HepG2 (cell line): ENCODE measurements around the gene VWC2L. TPM values are rescaled to one million over a fixed set of nuclear protein-coding genes. Genes with fewer than 3 reads are reported as not detected.

Experiments used
- ATAC-seq: fragments of 200-7000 bp; cut with Tn5 transposase; 3 replicates; pipeline ENCODE4 v1.9.1; 2020; ENCODE audit warnings: mild to moderate bottlenecking, moderate library complexity
- BruUV-seq: library from RNA; stranded (reverse); fragments of 400-500 nt; replicated peaks from 2 replicates; lab custom pipeline; 2021; lab: Mats Ljungman, UMichigan
- CTCF ChIA-PET: fragments of 300-600 bp; formaldehyde crosslinking; extraction: SDS; loops from one replicate; lab custom pipeline; 2021; ENCODE audit warnings: low total read pairs, inconsistent platforms, low intra/inter-chr PET ratio; lab: Yijun Ruan, JAX
- POLR2A ChIA-PET: fragments of 350-600 bp; sonication (Branson Sonifier 250); formaldehyde crosslinking; loops from one replicate; lab custom pipeline; 2020; ENCODE audit warnings: antibody characterized with exemption, inconsistent platforms; lab: Yijun Ruan, JAX
- DNase-seq: peaks from one replicate; pipeline ENCODE4 v3.0.0-alpha.2; 2015; ENCODE audit warnings: low spot score
- FAIRE-seq: peaks from 3 replicates; lab custom pipeline; 2011; peaks lifted over from hg19 to GRCh38; lab: Jason Lieb, UNC
- H2AFZ ChIP-seq: one replicate; pipeline ENCODE4 v1.6.1; 2011; ENCODE audit warnings: low read length, inconsistent platforms
- H3K27ac ChIP-seq: fragments of 300-600 bp; 3 replicates; pipeline ENCODE4 v1.8.0; 2011; ENCODE audit warnings: mixed run types, mild to moderate bottlenecking, mixed read lengths, low read length, inconsistent platforms; ENCODE audit not compliant: insufficient read depth; ENCODE audit errors: extremely low read length
- H3K27me3 ChIP-seq, 2 experiments: fragments of 200-600 bp in 1 of 2; 2 replicates in 1 of 2; 3 replicates in 1 of 2; pipeline versions ENCODE4 v1.6.0 to v1.8.0; 2011; ENCODE audit warnings: low read length in 2 of 2, mild to moderate bottlenecking in 2 of 2, moderate library complexity in 2 of 2, inconsistent platforms in 1 of 2; ENCODE audit not compliant: insufficient read depth in 2 of 2, control insufficient read depth in 1 of 2
- H3K36me3 ChIP-seq, 2 experiments: fragments of 200-600 bp in 1 of 2; replicated peaks in 1 of 2; 2 replicates in 1 of 2; 3 replicates in 1 of 2; pipeline versions ENCODE4 v1.5.1 to v1.8.0; 2011; ENCODE audit warnings: low read length in 2 of 2, inconsistent platforms in 1 of 2; ENCODE audit not compliant: insufficient read depth in 2 of 2, control insufficient read depth in 1 of 2
- H3K4me1 ChIP-seq: 2 replicates; pipeline ENCODE4 v1.5.1; 2012; ENCODE audit warnings: low read length, inconsistent platforms; ENCODE audit not compliant: insufficient read depth
- H3K4me2 ChIP-seq: 2 replicates; pipeline ENCODE4 v1.6.0; 2011; ENCODE audit warnings: low read depth, low read length, inconsistent platforms
- H3K4me3 ChIP-seq, 3 experiments: fragments of 200-600 bp in 1 of 3; sonication (generic), shearing (Covaris generic) in 1 of 3; replicated peaks in 1 of 3; 2 replicates each; pipeline ENCODE4 v1.5.1; 2011 to 2016; ENCODE audit warnings: low read length in 3 of 3, inconsistent platforms in 2 of 3, low read depth in 2 of 3, mild to moderate bottlenecking in 2 of 3, control low read depth in 1 of 3, mixed read lengths in 1 of 3; ENCODE audit not compliant: insufficient read depth in 1 of 3
- H3K79me2 ChIP-seq: one replicate; pipeline ENCODE4 v1.6.1; 2011; ENCODE audit warnings: low read length, inconsistent platforms; ENCODE audit not compliant: insufficient read depth
- H3K9ac ChIP-seq: 2 replicates; pipeline ENCODE4 v1.6.0; 2011; ENCODE audit warnings: mild to moderate bottlenecking, low read depth, low read length, inconsistent platforms; ENCODE audit not compliant: insufficient read depth
- H3K9me3 ChIP-seq: 2 replicates; pipeline ENCODE4 v1.5.1; 2012; ENCODE audit warnings: mild to moderate bottlenecking, low read length
- H4K20me1 ChIP-seq: 2 replicates; pipeline ENCODE4 v1.6.0; 2011; ENCODE audit warnings: inconsistent platforms, mild to moderate bottlenecking, low read length, moderate library complexity; ENCODE audit not compliant: insufficient read depth
- CREB3 ChIP-seq: sonication (generic); formaldehyde crosslinking; IDR thresholded peaks from 2 replicates; pipeline ENCODE4 v1.5.0; 2020; ENCODE audit warnings: missing genetic modification reagents
- CSRNP2 ChIP-seq: sonication (generic); formaldehyde crosslinking; conservative IDR thresholded peaks from 2 replicates; pipeline ENCODE4 v1.8.0; 2022; ENCODE audit warnings: low read depth, missing genetic modification reagents
- HHEX ChIP-seq: IDR thresholded peaks from 2 replicates; pipeline ENCODE4 v1.6.1; 2016; ENCODE audit warnings: control low read depth
- KLF12 ChIP-seq: sonication (generic); formaldehyde crosslinking; IDR thresholded peaks from 2 replicates; pipeline ENCODE4 v1.4.0; 2020; ENCODE audit warnings: missing genetic modification reagents, borderline replicate concordance
- PCBP1 ChIP-seq: fragments of 200-400 bp; formaldehyde crosslinking; IDR thresholded peaks from 2 replicates; pipeline ENCODE4 v1.6.1; 2017; ENCODE audit warnings: mild to moderate bottlenecking, low read depth, low read length, borderline replicate concordance
- SATB2 ChIP-seq: sonication (generic); formaldehyde crosslinking; IDR thresholded peaks from 2 replicates; pipeline ENCODE4 v1.5.0; 2020; ENCODE audit warnings: missing genetic modification reagents
- ZFP82 ChIP-seq: sonication (generic); formaldehyde crosslinking; IDR thresholded peaks from 2 replicates; pipeline ENCODE4 v1.5.1; 2020; ENCODE audit warnings: mild to moderate bottlenecking, missing genetic modification reagents, borderline replicate concordance
- ZNF282 ChIP-seq: fragments of 450-650 bp; IDR thresholded peaks from 2 replicates; pipeline ENCODE4 v1.6.1; 2018; ENCODE audit not compliant: partially characterized antibody
- ZNF451 ChIP-seq: sonication (generic); formaldehyde crosslinking; IDR thresholded peaks from 2 replicates; pipeline ENCODE4 v1.5.0; 2020; ENCODE audit warnings: mild to moderate bottlenecking, missing genetic modification reagents
- ZNF670 ChIP-seq: sonication (generic); formaldehyde crosslinking; IDR thresholded peaks from 2 replicates; pipeline ENCODE4 v1.8.0; 2022; ENCODE audit warnings: mild to moderate bottlenecking, missing genetic modification reagents, borderline replicate concordance
- ZNF710 ChIP-seq: sonication (generic); formaldehyde crosslinking; IDR thresholded peaks from 2 replicates; pipeline ENCODE4 v1.5.0; 2020; ENCODE audit warnings: mild to moderate bottlenecking, missing genetic modification reagents, borderline replicate concordance
- ZNF816 ChIP-seq: sonication (generic); formaldehyde crosslinking; IDR thresholded peaks from 2 replicates; pipeline ENCODE4 v1.8.0; 2022; ENCODE audit warnings: missing genetic modification reagents, mild to moderate bottlenecking, borderline replicate concordance
- ZNF879 ChIP-seq: sonication (generic); formaldehyde crosslinking; IDR thresholded peaks from 2 replicates; pipeline ENCODE4 v1.8.1; 2023; ENCODE audit warnings: missing genetic modification reagents
- WGBS: methylation state at CpG from one replicate; pipeline ENCODE4 v1.1.6; 2017; ENCODE audit warnings: low lambda C conversion rate; 5-methylcytosine and 5-hydroxymethylcytosine counted together
- in situ Hi-C: cut with HindIII; loops from 2 replicates; pipeline ENCODE4 v1.10.0; 2017; ENCODE audit warnings: low pct_unique_long_range_greater_than_20kb; ENCODE audit not compliant: extremely low pct_ligation_motif_present
- intact Hi-C: fragments of 100-400 bp; cut with micrococcal nuclease; formaldehyde crosslinking; loops from one replicate; pipeline ENCODE4 v1.10.0; 2022; ENCODE audit not compliant: unreplicated experiment
- polyA plus RNA-seq, 8 experiments: library from polyadenylated mRNA; depleted of rRNA in 3 of 8; stranded (reverse) in 7 of 8; unstranded in 1 of 8; fragments of >200 nt; fragmentation: Illumina TruSeq in 4 of 8; extraction: Trizol in 4 of 8; gene quantifications; 2 replicates each; pipeline versions ENCODE4 v1.2.1 to v1.2.3, GENCODE V29; 2011 to 2016; ENCODE audit warnings: low read depth in 4 of 8, missing spikeins in 1 of 8, mixed read lengths in 1 of 8; ENCODE audit not compliant: insufficient read depth in 1 of 8
- total RNA-seq, 5 experiments: library from RNA; depleted of rRNA; stranded (reverse); fragments of >200 nt; fragmentation: Illumina TruSeq; extraction: Trizol; gene quantifications; 2 replicates each; pipeline ENCODE4 v1.2.3, GENCODE V29; 2016; ENCODE audit warnings: low read depth in 1 of 5

Gene VWC2L
- total and polyA plus RNA-seq, 2 of the 13 experiments (the other 11 are each of a cell fraction or from before 2014, with no cell fraction given): not detected

GRCh38 chr2:214401580-214401979 lies 9.3 kb upstream of the VWC2L start:
- Histone ChIP-seq H3K9ac (no peak overlapping the region), H3K36me3 (no peaks in the 10 kb centered on the region), H3K9me3 (no peaks in the 10 kb centered on the region), H3K27me3 (no peaks in the 10 kb centered on the region), H3K4me2 (no peak overlapping the region), H3K4me1 (no peaks in the 10 kb centered on the region), H4K20me1 (no peaks in the 10 kb centered on the region), H3K4me3 (no peak overlapping the region), H2AFZ (no peak overlapping the region), H3K79me2 (no peaks in the 10 kb centered on the region), H3K27ac (no peak overlapping the region)
- in situ Hi-C loops: no loop called here
- WGBS: 3% methylated on average over 2 of the region's 2 CpGs
- ATAC-seq (no peak), DNase-seq (no peak), FAIRE-seq (no peak)
- POLR2A ChIA-PET: no interaction called here
- BruUV-seq: no TSS peak
- TF ChIP-seq ZNF670: no peak
- intact Hi-C loops: no loop called here
- CTCF ChIA-PET: no interaction called here

GRCh38 chr2:214410128-214410775 lies 602 bp upstream of the VWC2L start:
- POLR2A ChIA-PET: no interaction called here
- Histone ChIP-seq H3K4me1 (no peaks in the 10 kb centered on the region), H2AFZ (no peak overlapping the region), H3K27ac (no peak overlapping the region), H3K9ac (no peak overlapping the region), H3K27me3 (no peaks in the 10 kb centered on the region), H3K79me2 (no peaks in the 10 kb centered on the region), H3K36me3 (no peaks in the 10 kb centered on the region), H3K9me3 (no peaks in the 10 kb centered on the region), H3K4me2 (no peak overlapping the region), H3K4me3 (no peak overlapping the region), H4K20me1 (no peaks in the 10 kb centered on the region)
- intact Hi-C loops: no loop called here
- CTCF ChIA-PET: no interaction called here
- ATAC-seq (no peak), FAIRE-seq (no peak), DNase-seq (no peak)
- BruUV-seq: no TSS peak
- in situ Hi-C loops: no loop called here
- WGBS: 27% methylated on average over 13 of the region's 13 CpGs
- no peak for TF ChIP-seq KLF12 (CRISPR knock-in tag)
- no peak for TF ChIP-seq HHEX (CRISPR knock-in tag)
- TF ChIP-seq ZNF282: no peak
- no peak for TF ChIP-seq ZNF451 (CRISPR knock-in tag)
- TF ChIP-seq ZNF816 (CRISPR knock-in tag): 0 out of 2 replicates have a peak, but pooled peaks have one; percentile 3
- TF ChIP-seq SATB2: no peak
- no peak for TF ChIP-seq ZNF710 (CRISPR knock-in tag)
- no peak for TF ChIP-seq CREB3
- TF ChIP-seq CSRNP2 (CRISPR knock-in tag): no peak
- TF ChIP-seq ZNF879 (CRISPR knock-in tag): 0 out of 2 replicates have a peak, but pooled peaks have one; percentile 6
- TF ChIP-seq ZFP82: 0 out of 2 replicates have a peak, but pooled peaks have one; percentile 3
- no peak for TF ChIP-seq PCBP1
